Right forelimb (tissue), 1 donor: Measurements from ENCODE around the gene STOX2.
A peak's percentile ranks its signal among the peaks of the same experiment; 100 is the strongest.

Experiments used
- DNase-seq: peaks from one replicate; pipeline ENCODE4 v3.0.0-alpha.2; 2018

Gene STOX2, protein sequence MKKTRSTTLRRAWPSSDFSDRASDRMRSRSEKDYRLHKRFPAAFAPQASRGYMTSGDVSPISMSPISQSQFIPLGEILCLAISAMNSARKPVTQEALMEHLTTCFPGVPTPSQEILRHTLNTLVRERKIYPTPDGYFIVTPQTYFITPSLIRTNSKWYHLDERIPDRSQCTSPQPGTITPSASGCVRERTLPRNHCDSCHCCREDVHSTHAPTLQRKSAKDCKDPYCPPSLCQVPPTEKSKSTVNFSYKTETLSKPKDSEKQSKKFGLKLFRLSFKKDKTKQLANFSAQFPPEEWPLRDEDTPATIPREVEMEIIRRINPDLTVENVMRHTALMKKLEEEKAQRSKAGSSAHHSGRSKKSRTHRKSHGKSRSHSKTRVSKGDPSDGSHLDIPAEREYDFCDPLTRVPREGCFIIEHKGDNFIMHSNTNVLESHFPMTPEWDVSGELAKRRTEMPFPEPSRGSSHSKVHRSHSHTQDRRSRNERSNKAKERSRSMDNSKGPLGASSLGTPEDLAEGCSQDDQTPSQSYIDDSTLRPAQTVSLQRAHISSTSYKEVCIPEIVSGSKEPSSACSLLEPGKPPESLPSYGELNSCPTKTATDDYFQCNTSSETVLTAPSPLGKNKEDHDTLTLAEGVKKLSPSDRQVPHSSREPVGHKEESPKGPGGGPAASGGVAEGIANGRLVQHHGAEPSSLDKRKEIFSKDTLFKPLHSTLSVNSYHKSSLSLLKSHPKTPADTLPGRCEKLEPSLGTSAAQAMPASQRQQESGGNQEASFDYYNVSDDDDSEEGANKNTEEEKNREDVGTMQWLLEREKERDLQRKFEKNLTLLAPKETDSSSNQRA (N-terminal part only)

DNA sequence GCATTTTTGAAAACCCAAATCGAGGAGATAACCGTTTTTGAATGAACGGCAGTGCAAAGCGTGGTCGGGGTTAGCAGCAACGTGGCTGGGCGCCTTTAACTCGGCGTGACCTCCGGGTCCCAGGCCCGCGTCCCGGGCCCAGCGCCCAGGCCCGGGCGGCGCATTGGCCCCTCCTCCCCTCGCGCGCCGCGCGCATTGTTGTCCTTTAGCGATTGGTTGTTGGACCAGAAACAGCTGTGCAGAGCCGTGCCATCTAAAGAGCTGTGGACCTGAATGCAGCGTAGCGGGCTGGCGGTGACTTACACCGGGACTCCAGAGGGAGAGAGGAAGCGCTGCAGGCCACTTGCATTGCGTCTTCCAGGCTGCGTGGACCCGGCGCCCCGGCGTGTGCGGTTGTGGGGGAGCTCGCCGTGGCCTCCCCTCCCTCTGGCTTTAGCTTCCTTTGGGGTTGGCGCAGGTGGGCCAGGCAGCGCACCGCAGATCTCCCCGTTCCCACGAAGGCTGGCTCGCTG, at the start of gene STOX2:
Gene STOX2 (plus strand): TSS at position 227 of the 512 bp plus-strand sequence. CDS start 1,484 bp downstream, outside the sequence.
- peak; percentile 84 for DNase-seq

GRCh38 chr4:183855323-183856190, 49.5 kb upstream of the STOX2 start:
- no peak for DNase-seq

GRCh38 chr4:183857040-183857439, 48.1 kb upstream of the STOX2 start:
- DNase-seq = no peak

DNA sequence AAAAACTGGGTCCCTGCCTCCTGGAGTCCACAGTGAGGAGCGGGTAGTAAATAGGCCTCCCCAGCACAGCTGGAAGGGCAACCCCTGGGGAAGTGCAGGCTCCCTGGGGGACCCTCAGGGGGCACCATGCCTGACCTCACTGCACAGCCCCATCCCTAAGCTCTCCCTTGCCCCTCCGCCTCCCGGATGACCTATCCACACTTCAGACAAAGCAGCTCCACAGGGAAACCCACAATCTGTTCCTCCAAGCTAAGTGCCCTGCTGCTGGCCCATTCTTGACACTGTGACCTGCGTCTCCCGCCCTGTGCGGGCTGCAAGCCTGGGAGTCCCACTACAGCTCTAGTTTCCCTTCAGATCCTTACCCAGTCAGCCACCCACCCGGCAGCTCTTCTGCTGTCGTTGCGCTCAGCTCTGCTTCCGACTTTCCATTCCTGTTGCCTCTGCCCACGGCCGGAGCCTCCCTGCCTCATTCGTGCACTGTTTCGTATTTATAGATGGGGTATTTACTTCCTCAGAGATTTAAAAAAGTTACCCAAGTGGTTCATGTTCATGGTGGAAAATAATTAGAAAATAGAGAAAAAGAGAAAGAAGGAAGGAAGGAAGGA, 47.0 kb upstream of the STOX2 start:
- no peak for DNase-seq

DNA sequence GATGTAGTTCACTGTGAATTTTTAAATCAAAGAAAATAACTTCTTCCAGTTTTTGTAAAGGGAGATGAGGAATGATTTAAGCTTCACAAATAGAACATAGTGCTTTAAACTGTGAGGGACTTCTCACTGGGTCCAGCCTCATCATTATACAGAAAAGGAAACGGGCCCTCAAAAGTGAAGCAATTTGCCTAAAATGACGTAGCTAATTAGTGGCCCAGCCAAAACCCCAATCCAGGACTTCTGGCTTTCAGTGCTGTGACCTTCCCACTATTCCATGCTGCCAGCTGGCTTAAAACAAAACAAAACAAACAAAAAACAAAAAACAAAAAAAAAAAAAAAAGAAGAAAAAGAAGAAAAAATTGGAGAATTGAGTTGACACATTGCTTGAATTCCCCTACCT, 45.0 kb upstream of the STOX2 start:
- DNase-seq = no peak

DNA sequence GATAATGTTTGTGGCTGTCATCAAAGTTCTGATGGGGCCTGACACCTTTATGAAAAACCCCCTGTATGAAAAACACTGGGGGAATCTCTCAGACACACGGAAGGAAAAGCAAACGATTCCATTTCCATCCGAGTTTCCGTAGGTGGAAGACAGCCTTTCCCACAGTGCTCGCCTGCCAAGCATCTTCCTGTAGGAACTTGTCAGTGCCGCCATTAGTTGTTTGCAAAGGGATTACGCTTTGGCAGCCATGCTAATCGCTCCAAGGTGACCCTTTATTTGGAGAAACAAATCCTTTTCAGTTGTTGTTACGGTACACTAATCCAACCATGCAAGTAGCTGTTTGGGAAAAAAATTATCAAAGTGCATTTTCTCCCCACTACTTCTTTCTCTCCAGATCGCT, 44.4 kb upstream of the STOX2 start:
- no peak for DNase-seq

GRCh38 chr4:183861426-183861825, 43.7 kb upstream of the STOX2 start:
- no peak for DNase-seq

DNA sequence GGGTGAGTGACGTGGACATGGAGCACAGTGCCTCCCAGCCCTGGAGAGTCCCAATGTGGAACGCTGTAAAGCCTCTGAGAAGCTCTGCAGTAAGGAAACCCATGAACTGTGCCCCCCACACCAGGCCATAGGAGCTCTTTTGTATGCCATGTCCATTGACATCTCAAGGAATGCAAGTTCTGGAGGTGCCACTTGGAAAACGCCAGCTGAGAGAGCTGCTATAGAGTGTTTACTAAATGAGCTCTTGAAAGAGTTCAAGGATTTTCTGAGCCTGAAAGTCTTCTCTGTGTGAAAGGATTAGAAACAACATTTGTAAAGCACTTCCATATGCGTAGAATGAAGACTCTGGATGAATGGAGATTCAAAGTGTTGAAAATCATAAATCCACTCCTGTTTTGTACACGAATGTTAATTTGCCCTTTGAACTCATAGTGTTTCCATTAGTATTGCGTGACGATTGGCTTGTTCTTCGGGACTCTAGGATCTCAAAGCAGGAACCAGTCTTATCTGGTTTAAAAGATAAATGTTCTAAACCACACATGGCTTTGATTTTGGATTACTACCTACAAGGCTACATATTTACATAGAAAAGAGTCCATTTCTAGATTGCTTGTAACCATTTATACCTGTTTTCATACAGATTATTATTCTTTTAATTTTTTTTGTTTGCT, 41.8 kb upstream of the STOX2 start:
- DNase-seq = no peak

- no peak for DNase-seq
These were observed 37.9 kb upstream of the STOX2 start for GRCh38 chr4:183867247-183867646.

DNA sequence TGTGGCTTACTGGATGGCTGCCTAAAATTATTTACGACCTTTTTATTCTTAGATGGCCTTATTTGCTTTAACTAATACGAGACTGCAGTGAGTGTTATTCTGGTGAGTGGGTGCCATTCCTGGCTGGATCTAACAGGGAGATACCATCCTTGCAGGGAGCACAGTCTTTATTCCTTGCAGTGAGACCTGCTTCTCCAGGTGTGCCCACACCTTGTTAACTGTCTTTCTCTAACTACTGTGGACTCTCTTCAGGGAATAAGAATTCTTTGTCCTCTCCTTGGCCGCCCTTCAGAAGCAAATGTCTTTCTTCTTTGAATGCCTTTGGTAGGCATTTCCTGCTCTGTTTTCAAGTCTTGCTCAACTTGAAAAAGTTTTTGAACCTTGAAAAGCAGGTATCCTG, 34.1 kb upstream of the STOX2 start:
- DNase-seq = no peak

DNA sequence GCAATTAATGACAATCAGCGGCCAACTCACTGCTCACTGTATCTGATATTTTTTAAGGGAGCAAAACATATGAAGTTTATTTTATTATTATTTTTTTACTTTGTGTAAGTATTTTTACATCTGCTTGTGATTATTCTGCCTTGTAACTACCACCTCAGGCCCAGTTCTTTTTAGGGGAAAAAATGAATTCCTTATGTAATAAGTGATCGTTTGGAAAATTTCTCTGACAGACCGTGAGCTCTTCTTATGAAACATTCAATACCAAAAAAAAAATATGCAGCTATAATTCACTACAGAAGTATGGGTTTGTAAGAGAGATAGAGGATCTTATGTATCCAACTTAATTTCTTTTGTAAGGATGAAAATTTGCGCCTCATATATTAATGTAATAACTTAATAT, 33.5 kb upstream of the STOX2 start:
- DNase-seq = no peak

GRCh38 chr4:183872531-183872930, 32.6 kb upstream of the STOX2 start:
- no peak for DNase-seq

DNA sequence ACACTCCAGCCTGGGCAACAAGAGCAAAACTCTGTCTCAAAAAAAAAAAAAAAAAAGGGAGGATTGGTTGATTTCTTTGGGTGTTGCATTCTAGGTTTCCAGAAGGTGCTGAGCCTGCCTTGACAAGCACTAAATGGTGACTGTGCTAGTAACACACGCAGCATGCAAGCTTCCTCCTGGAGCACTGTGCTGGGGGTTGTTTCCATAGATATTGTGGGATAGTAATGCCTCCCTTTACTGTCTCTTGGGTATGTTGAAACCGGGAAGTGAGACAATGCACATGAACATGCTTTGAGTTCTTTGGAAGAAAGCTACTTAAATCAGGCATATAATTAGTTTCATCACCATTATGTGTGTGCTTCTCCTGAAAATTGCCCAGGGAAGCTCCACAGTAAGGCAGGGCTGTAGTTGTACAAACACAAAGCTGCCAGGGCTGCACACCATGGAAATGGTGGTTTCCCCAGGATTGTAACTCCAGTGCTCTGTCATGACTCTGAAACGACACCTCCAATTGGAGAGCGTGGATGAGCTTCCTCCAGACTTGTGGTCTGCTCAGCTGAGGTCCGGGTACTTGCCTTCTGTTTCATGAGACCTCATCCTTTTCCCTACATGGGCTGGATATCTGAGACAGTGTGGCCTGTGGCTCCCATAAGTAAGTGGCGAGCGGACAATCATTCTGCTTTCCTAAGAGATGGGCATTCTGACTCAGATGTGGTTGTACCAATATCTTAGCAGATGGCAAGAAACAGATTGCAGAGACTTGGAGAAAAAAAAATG, 31.5 kb upstream of the STOX2 start:
- no peak for DNase-seq

DNA sequence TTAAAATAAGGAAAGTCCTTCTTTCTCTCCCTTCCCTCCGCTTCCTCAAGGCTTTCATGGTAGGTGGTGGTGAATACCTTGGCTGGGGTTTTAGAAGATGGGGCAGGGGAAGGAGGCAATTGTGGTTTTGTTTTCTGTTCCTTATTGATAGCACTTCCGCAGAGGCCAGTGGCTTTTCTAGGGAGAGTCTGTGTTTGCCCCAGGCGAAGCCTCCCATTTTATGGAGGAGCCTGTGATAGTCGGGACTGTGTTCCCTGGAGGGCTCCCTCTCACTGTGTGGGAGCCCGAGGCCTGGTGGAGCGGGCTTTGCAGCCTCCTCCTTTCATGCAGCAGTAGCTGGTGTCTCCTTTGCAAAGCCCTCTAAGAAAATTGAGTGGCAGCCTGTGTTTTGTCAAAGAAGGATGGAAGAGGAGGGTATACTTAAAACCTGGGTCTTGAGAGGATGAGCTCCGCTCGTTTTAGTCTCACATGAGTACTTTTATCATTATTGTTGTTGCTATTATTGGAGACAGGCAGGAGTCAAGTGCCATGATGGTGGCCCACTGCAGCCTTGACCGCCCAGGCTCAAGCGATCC, 29.8 kb upstream of the STOX2 start:
- no peak for DNase-seq

DNA sequence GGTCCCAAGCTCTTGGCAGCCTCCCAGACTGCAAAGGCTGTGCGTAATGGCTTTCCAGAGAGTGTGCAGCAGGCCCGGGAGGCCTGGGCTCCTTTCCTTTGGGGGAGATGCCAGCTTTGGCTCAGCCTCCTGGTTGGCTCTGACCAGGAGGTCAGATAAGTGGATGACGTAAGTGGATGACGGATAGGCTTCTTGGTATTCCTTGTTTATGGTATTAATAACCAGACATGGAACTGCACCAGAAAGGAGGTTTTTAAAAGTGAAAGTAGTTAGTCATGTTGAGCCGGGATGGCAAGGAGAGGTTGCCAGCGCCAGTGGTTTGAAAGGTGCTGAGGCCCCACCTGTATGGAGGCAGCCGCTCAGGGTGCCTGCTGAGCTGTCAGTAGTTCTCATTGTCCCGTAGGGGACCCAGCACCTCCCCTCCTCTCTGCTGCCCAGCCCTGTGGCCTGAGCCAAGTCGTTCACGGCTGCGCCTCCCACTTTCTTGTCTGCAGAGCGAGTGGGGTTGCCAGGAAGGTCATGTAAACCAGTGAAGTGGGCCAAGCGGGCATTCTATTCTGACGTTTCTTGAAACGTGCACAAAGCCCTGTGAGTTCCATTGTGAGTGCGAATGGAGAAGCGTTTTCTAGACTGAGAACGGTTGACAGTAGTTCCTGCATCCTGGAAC, 28.7 kb upstream of the STOX2 start:
- DNase-seq = peak; percentile 77

DNA sequence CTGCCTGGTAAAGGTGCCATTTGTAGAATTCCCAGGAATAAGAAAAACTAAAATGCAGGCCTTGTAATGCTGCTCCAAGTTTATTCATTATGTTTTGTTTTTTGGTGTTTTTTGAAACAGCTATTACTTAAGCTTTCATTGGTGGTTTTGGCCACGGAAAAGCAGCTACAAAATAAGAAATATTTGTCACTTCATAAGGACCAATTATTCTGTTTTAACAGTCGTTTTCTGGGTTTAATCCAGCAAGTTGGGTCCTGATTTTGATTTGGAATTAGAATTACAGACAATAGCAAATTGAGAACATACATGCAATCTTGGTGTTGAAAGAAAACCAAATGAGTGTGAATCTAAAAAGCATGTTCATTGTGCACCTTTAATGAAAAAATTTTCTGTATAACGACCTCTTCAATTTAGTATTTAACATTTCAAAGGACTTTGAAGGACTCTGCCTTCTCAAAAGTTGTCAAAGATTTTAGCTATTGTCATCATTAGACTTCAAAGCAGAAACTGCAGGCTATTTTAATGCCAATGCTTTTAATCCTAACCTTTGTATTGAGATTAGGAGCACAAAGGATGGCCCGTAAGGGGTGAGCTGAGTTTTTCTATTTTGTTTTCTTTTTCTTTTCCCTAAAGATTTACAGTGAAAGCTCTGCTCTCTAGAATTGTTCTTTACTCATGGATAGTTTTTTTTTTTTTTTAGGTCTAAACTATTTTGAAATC, 26.7 kb upstream of the STOX2 start:
- no peak for DNase-seq

- no peak for DNase-seq
These were observed 19.8 kb upstream of the STOX2 start for GRCh38 chr4:183885205-183885720.

GRCh38 chr4:183887351-183887750, 17.8 kb upstream of the STOX2 start:
- no peak for DNase-seq

DNA sequence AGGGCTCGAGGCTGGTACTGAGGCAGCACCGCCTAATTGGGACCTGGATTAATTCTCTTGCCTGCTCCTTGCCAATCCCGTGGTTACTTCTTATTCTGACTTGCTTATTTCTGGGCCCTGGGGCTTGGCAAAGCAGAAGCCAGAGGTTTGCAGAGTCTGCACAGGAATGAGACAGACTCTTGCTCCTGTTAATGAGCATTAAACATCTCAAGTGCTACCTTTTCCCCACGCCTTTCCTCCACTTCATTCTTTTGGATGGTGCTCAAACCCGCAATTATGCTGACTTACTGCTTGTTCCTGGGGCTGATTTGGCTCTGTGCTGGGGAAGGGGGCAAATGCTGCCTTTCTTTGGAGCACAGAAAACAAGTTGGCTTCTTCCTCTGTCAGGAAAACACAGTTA, 16.5 kb upstream of the STOX2 start:
- DNase-seq = no peak
